GM18526 (cell line): Measurements from ENCODE around the gene MR1.

Source experiments
- POLR2A ChIP-seq: IDR thresholded peaks from 3 replicates; pipeline ENCODE4 v1.6.1; 2011; ENCODE audit not compliant: insufficient read length; ENCODE audit errors: extremely low read depth

Gene MR1

DNA sequence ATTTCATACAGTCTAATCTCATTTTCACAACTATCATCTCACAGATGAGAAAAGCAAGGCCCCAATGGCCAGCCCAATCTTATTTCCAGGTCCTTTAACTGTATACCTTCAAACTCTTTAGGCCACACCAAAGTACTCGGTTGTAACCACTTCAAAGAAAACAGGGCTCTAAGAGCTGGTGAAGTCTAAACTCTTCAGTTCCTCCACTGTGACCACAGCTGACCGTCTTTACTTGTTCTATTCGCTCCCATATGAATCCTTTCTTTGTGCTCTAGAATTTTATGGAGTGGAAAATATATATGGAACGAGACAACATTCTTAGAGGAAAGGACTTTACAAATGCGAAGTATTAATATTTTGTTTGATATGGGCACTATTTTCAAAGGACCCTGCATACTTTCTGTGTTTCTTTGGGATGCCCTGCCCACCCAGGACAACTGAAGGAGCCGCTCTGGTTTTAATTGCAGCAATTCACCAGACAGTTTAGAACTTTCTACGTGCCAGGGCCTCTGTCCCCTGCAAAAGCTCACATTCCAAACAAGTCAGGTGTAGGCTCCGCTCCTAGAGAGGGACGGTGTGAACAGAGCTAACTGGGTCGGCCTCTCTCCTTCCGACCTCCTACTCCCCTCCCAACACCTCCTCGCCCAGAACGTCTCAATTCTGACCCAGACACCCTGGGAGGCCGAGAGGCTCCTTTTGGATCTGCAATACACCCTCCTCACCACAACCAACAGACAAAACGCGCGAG is 70.4 kb downstream of the MR1 start:
- TF ChIP-seq POLR2A = no peak

- no peak for TF ChIP-seq POLR2A
These were observed 71.0 kb downstream of the MR1 start for GRCh38 chr1:181104790-181105133.

GRCh38 chr1:181105134-181106021 is 71.6 kb downstream of the MR1 start:
- TF ChIP-seq POLR2A = peak; percentile 48

DNA sequence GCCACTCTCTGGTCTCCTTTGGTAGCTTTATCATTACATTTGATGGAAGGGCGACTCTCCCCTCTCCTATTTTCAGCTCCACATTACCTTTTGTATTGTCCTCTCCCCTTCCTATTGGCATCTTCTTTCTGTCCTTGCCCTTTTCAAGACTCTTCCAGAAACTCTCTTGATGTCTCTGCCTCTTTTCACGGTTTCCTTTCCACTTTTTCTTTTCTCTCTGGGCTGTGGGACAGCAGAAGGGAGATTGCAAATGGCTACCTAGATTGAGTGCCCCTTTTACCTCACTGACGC is 72.2 kb downstream of the MR1 start:
- no peak for TF ChIP-seq POLR2A

DNA sequence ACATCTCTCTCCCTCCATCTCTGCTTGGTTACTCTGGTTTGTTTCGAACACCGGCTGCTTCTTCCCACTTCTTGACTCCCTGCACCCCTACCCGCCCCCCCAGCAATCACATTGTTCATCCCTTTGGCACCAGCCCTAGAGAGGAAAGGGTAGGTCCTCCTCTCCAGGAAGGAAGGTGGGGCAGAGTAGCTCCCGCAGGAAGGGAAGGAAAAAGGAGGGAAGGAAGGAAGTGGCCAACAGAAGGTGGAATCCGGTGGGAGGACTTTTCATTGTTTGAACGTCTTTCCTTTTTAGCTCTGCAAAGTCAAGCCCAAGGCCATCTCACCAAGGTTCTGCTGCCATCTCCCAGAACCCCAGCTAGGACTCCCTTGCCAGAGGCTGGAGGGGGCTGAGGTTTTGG is 72.7 kb downstream of the MR1 start:
- no peak for TF ChIP-seq POLR2A

GRCh38 chr1:181107711-181108110 is 73.9 kb downstream of the MR1 start:
- no peak for TF ChIP-seq POLR2A

DNA sequence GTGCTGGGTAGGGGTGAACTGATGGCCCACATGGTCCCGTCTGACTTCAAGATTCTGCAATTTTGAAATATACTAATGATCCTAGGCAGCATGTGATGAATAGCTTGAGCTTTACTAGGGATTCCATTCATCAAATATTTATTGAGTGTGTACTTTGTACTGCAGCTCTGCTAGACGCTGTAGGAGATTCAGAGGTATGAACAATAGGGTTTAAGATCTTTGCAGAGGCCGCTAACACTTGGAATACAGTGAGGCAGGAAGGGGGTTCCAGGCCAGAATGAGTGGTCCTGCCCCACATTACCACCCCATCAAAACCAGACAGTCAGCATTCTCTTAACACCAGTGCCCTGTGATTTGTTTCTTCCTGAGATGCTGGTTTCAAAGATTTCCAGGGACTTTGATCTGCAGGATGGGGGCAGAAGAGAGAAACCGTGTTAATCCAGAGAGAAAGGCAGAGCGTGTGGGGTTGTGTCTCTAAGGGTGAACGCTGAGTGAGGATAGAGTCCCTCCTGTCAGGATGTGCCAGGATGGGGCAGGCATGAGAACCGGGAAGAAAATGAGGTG is 74.6 kb downstream of the MR1 start:
- no peak for TF ChIP-seq POLR2A

DNA sequence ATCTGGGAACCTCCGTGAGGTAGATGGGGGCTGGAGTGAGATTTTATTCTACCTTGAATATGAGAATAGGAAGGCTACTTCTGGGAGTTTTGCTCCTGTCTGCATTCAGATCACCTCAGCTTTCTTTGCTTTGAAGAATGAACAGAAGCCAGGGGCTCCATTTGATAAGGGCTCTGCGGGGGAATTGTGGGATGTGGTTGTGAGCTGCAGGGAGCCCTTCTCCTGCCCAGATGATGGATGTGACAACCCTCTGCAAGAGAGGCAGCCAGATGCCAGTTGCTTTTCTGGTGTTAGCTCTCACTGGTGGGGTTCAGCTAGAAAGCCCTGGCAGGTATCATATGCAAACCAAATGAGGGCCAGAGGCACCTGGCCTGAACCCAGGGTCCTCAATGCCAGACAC is 76.2 kb downstream of the MR1 start:
- no peak for TF ChIP-seq POLR2A
